ENCODE data around the gene FAM117B.

GRCh38 chr2:202695166-202695565, 60.4 kb downstream of the FAM117B start:
- TF ChIP-seq CTCF (conservative IDR thresholded peaks at IDR 0.05) (no peak), ZFX (IDR thresholded peaks at IDR 0.05) (no peak)

All from C4-2B (cell line).